ENCODE measurements around the gene GAS7.

GAS7 gene

GRCh38 chr17:10042589-10043244, 155.7 kb downstream of the GAS7 start:
- H3K9me3 ChIP-seq (ENCODE audit: control insufficient read depth, low read length), result no peaks in the 10 kb centered on the region
- no peaks in the 10 kb centered on the region for H3K27me3 ChIP-seq (ENCODE audit: control insufficient read depth, insufficient read depth, low read length, poor library complexity, severe bottlenecking)
- H3K36me3 ChIP-seq (ENCODE audit: control insufficient read depth, insufficient read depth, low read length), result no peaks in the 10 kb centered on the region
- H3K4me3 ChIP-seq (ENCODE audit: insufficient read depth, low read depth, low read length), result no peak overlapping the region
- WGBS, 2 experiments, result 94 to 96% methylated on average over 9 of the region's 9 CpGs
- H3K27ac ChIP-seq (ENCODE audit: insufficient read depth, low read depth, low read length, poor library complexity, severe bottlenecking), result no peak overlapping the region
- H3K4me1 ChIP-seq (ENCODE audit: control insufficient read depth, insufficient read depth, low read length), result no peaks in the 10 kb centered on the region

GRCh38 chr17:10041916-10042588, 156.4 kb downstream of the GAS7 start:
- Histone ChIP-seq H3K27ac (ENCODE audit: insufficient read depth, low read depth, low read length, poor library complexity, severe bottlenecking) (no peak overlapping the region), H3K27me3 (ENCODE audit: control insufficient read depth, insufficient read depth, low read length, poor library complexity, severe bottlenecking) (no peaks in the 10 kb centered on the region), H3K36me3 (ENCODE audit: control insufficient read depth, insufficient read depth, low read length) (no peaks in the 10 kb centered on the region), H3K9me3 (ENCODE audit: control insufficient read depth, low read length) (no peaks in the 10 kb centered on the region), H3K4me1 (ENCODE audit: control insufficient read depth, insufficient read depth, low read length) (no peaks in the 10 kb centered on the region), H3K4me3 (ENCODE audit: insufficient read depth, low read depth, low read length) (no peak overlapping the region)
- WGBS, 2 experiments, result 92 to 95% methylated on average over 12 to 13 of the region's 17 CpGs

DNA sequence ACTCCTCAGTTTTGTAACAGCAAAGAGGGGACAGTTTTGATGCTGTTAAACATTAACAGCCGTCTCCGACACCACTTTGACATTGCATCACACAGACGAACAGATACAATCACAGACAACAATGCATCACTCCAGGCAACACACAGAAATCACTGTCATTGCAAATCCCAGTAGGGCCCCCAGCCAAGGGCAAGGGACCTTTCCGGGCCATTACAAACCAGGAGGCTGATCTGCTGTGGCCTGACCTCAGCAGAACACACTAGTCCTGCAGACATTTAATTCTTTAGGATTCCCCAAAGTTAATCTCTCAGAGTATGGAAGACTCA, 157.2 kb downstream of the GAS7 start:
- 89 to 94% methylated on average over 4 of the region's 4 CpGs for WGBS, 2 experiments
- H3K36me3 ChIP-seq (ENCODE audit: control insufficient read depth, insufficient read depth, low read length), result no peaks in the 10 kb centered on the region
- H3K27me3 ChIP-seq (ENCODE audit: control insufficient read depth, insufficient read depth, low read length, poor library complexity, severe bottlenecking), result no peaks in the 10 kb centered on the region
- H3K4me3 ChIP-seq (ENCODE audit: insufficient read depth, low read depth, low read length), result no peak overlapping the region
- H3K4me1 ChIP-seq (ENCODE audit: control insufficient read depth, insufficient read depth, low read length), result no peaks in the 10 kb centered on the region
- H3K27ac ChIP-seq (ENCODE audit: insufficient read depth, low read depth, low read length, poor library complexity, severe bottlenecking), result no peak overlapping the region
- H3K9me3 ChIP-seq (ENCODE audit: control insufficient read depth, low read length), result no peaks in the 10 kb centered on the region

DNA sequence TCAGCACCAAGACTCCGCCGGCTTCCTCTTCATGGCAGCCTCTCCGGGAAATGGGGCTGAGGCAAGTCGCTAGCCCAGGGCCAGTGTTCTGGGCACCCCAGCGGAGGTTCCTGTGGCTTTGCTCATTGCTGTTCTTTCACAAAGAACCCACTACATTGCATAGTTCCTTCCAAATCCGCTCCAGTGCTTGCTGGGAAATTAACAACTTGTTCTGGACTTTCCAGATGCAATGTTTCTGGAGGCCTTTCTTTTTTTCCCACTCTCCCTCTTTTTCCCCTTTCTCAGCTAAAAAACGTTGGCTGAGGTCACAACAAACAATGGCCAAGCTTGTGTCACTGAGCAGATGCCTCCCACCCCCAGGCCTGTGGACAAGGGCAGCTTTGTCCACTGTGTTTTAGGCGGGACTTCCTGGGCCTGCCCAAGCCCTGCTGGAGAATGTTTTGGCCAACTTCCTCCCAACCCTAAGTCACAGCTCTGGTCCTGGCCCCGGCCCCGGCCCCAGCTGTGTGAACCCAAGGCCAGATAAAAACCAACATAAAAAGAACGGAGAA, 161.8 kb downstream of the GAS7 start:
- Histone ChIP-seq H3K4me1 (ENCODE audit: control insufficient read depth, insufficient read depth, low read length) (peaks cover 12% of the 10 kb centered on the region), H3K4me3 (ENCODE audit: insufficient read depth, low read depth, low read length) (no peak overlapping the region), H3K27me3 (ENCODE audit: control insufficient read depth, insufficient read depth, low read length, poor library complexity, severe bottlenecking) (no peaks in the 10 kb centered on the region), H3K27ac (ENCODE audit: insufficient read depth, low read depth, low read length, poor library complexity, severe bottlenecking) (peak overlapping the region; percentile 73), H3K36me3 (ENCODE audit: control insufficient read depth, insufficient read depth, low read length) (no peaks in the 10 kb centered on the region), H3K9me3 (ENCODE audit: control insufficient read depth, low read length) (no peaks in the 10 kb centered on the region)
- WGBS, 2 experiments, result 89 to 92% methylated on average over 11 of the region's 11 CpGs

DNA sequence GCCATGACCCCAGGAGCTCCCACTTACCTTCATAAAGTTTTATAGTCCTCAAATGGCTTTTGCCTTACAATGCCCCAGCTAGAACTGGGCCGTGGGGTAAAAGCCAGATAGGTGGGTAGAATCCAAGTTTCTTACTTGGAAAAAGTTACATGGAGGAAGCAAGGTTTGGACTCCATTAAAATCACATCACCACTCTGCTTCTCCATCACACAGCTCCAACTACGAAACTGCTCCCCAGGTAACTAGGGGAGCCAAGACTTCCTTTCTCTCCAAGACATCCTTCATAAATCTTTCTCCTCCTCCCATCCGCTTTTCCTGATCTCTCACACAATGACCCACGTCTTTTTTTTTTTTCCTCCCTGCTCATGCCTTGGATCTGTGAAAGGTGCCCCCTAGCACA, 162.5 kb downstream of the GAS7 start:
- Histone ChIP-seq H3K27ac (ENCODE audit: insufficient read depth, low read depth, low read length, poor library complexity, severe bottlenecking) (peak overlapping the region; percentile 73), H3K27me3 (ENCODE audit: control insufficient read depth, insufficient read depth, low read length, poor library complexity, severe bottlenecking) (no peaks in the 10 kb centered on the region), H3K36me3 (ENCODE audit: control insufficient read depth, insufficient read depth, low read length) (no peaks in the 10 kb centered on the region), H3K4me3 (ENCODE audit: insufficient read depth, low read depth, low read length) (no peak overlapping the region), H3K4me1 (ENCODE audit: control insufficient read depth, insufficient read depth, low read length) (peaks cover 12% of the 10 kb centered on the region), H3K9me3 (ENCODE audit: control insufficient read depth, low read length) (no peaks in the 10 kb centered on the region)
- WGBS, 2 experiments, result 94 to 97% methylated on average over 4 of the region's 4 CpGs

- peaks cover 12% of the 10 kb centered on the region for H3K4me1 ChIP-seq (ENCODE audit: control insufficient read depth, insufficient read depth, low read length)
- WGBS, 2 experiments, result 92% methylated on average over 15 of the region's 15 CpGs
- H3K27me3 ChIP-seq (ENCODE audit: control insufficient read depth, insufficient read depth, low read length, poor library complexity, severe bottlenecking), result no peaks in the 10 kb centered on the region
- H3K27ac ChIP-seq (ENCODE audit: insufficient read depth, low read depth, low read length, poor library complexity, severe bottlenecking), result no peak overlapping the region
- no peak overlapping the region for H3K4me3 ChIP-seq (ENCODE audit: insufficient read depth, low read depth, low read length)
- no peaks in the 10 kb centered on the region for H3K36me3 ChIP-seq (ENCODE audit: control insufficient read depth, insufficient read depth, low read length)
- no peaks in the 10 kb centered on the region for H3K9me3 ChIP-seq (ENCODE audit: control insufficient read depth, low read length)
These were observed 163.5 kb downstream of the GAS7 start for GRCh38 chr17:10034719-10035475.

DNA sequence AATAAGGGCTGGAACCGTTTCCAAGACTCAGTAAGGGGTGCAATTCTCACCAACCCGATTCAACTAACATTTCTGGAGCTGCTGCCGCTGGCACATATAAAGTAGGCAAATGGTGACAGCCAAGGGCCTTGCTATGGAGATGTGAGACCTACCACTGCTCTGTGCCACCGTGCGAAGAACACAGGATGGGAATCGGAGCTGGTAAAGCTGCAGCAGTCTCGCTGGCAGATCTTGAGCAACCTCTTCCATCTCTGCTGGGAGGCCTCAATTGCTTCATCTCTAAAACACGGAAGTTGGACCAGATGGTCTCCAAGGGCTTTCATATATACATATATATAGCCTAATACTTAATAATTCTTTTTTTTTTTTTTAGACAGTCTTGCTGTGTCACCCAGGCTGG, 164.4 kb downstream of the GAS7 start:
- H3K4me1 ChIP-seq (ENCODE audit: control insufficient read depth, insufficient read depth, low read length), result peaks cover 12% of the 10 kb centered on the region
- H3K27ac ChIP-seq (ENCODE audit: insufficient read depth, low read depth, low read length, poor library complexity, severe bottlenecking), result no peak overlapping the region
- H3K36me3 ChIP-seq (ENCODE audit: control insufficient read depth, insufficient read depth, low read length), result no peaks in the 10 kb centered on the region
- H3K27me3 ChIP-seq (ENCODE audit: control insufficient read depth, insufficient read depth, low read length, poor library complexity, severe bottlenecking), result no peaks in the 10 kb centered on the region
- 95 to 96% methylated on average over 7 to 8 of the region's 8 CpGs for WGBS, 2 experiments
- H3K4me3 ChIP-seq (ENCODE audit: insufficient read depth, low read depth, low read length), result no peak overlapping the region
- no peaks in the 10 kb centered on the region for H3K9me3 ChIP-seq (ENCODE audit: control insufficient read depth, low read length)

DNA sequence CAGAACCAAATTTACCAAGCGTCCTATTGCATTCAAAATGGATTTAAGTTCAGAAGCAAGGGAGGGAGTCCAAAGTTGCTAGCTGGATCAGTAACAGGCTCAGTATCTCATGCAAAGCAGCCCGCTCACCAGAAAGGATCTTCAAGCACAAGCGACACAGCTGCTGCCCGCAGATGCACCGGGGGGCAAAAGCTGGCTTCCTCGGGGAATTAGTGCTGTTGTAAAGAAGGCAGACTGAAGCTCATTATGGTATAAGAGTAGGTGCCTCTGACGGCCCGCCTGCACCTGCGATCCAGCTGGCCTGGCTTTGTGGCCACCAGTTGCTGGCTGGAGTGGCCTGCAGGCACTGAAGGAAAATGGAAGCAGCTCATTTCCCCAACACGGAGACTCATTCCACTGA, 165.0 kb downstream of the GAS7 start:
- Histone ChIP-seq H3K36me3 (ENCODE audit: control insufficient read depth, insufficient read depth, low read length) (no peaks in the 10 kb centered on the region), H3K4me1 (ENCODE audit: control insufficient read depth, insufficient read depth, low read length) (peaks cover 12% of the 10 kb centered on the region), H3K9me3 (ENCODE audit: control insufficient read depth, low read length) (no peaks in the 10 kb centered on the region), H3K27ac (ENCODE audit: insufficient read depth, low read depth, low read length, poor library complexity, severe bottlenecking) (no peak overlapping the region), H3K4me3 (ENCODE audit: insufficient read depth, low read depth, low read length) (no peak overlapping the region), H3K27me3 (ENCODE audit: control insufficient read depth, insufficient read depth, low read length, poor library complexity, severe bottlenecking) (no peaks in the 10 kb centered on the region)
- 79 to 81% methylated on average over 10 of the region's 10 CpGs for WGBS, 2 experiments

- Histone ChIP-seq H3K4me3 (ENCODE audit: insufficient read depth, low read depth, low read length) (no peak overlapping the region), H3K36me3 (ENCODE audit: control insufficient read depth, insufficient read depth, low read length) (no peaks in the 10 kb centered on the region), H3K27me3 (ENCODE audit: control insufficient read depth, insufficient read depth, low read length, poor library complexity, severe bottlenecking) (no peaks in the 10 kb centered on the region), H3K9me3 (ENCODE audit: control insufficient read depth, low read length) (no peaks in the 10 kb centered on the region), H3K27ac (ENCODE audit: insufficient read depth, low read depth, low read length, poor library complexity, severe bottlenecking) (no peak overlapping the region), H3K4me1 (ENCODE audit: control insufficient read depth, insufficient read depth, low read length) (peaks cover 12% of the 10 kb centered on the region)
- whole genome bisulfite sequencing, 2 experiments, result 92 to 95% methylated on average over 6 of the region's 6 CpGs
These were observed 166.1 kb downstream of the GAS7 start for GRCh38 chr17:10032118-10032852.

GRCh38 chr17:10031606-10032005, 166.8 kb downstream of the GAS7 start:
- Histone ChIP-seq H3K4me3 (ENCODE audit: insufficient read depth, low read depth, low read length) (no peak overlapping the region), H3K9me3 (ENCODE audit: control insufficient read depth, low read length) (no peaks in the 10 kb centered on the region), H3K4me1 (ENCODE audit: control insufficient read depth, insufficient read depth, low read length) (peaks cover 14% of the 10 kb centered on the region), H3K36me3 (ENCODE audit: control insufficient read depth, insufficient read depth, low read length) (no peaks in the 10 kb centered on the region), H3K27me3 (ENCODE audit: control insufficient read depth, insufficient read depth, low read length, poor library complexity, severe bottlenecking) (no peaks in the 10 kb centered on the region), H3K27ac (ENCODE audit: insufficient read depth, low read depth, low read length, poor library complexity, severe bottlenecking) (no peak overlapping the region)
- WGBS, 2 experiments, result 95 to 96% methylated on average over 11 of the region's 11 CpGs
